Stimulated activated CD4-positive, alpha-beta T cell treated with anti-CD3 and anti-CD28 coated beads, Interleukin-4, amount 100 ng/mL, for 48 hours (primary cell): Measurements from ENCODE around the gene SUN5.

Experiments used
- DNase-seq, 2 donors: peaks; one replicate each; pipeline ENCODE4 v3.0.0-alpha.2; 2020; ENCODE audit warnings: low read depth in 2 of 2

SUN5 gene

GRCh38 chr20:33026779-33027759 lies 22.8 kb upstream of the SUN5 start:
- no peak for DNase-seq

GRCh38 chr20:33026072-33026778 lies 22.0 kb upstream of the SUN5 start:
- no peak for DNase-seq

GRCh38 chr20:33025318-33025876 lies 21.2 kb upstream of the SUN5 start:
- no peak for DNase-seq

GRCh38 chr20:33024609-33025317 lies 20.5 kb upstream of the SUN5 start:
- no peak for DNase-seq

- no peak for DNase-seq
Measured at GRCh38 chr20:33024243-33024560, 20.0 kb upstream of the SUN5 start.

GRCh38 chr20:33023439-33024242 lies 19.4 kb upstream of the SUN5 start:
- no peak for DNase-seq

- no peak for DNase-seq
Measured at GRCh38 chr20:33022694-33023438, 18.6 kb upstream of the SUN5 start.

GRCh38 chr20:33022289-33022688 lies 18.1 kb upstream of the SUN5 start:
- DNase-seq: no peak

GRCh38 chr20:33021879-33022278 lies 17.6 kb upstream of the SUN5 start:
- no peak for DNase-seq

- DNase-seq: no peak
Measured at GRCh38 chr20:33020278-33021161, 16.3 kb upstream of the SUN5 start.

GRCh38 chr20:33019465-33020277 lies 15.4 kb upstream of the SUN5 start:
- no peak for DNase-seq

GRCh38 chr20:33018169-33018931 lies 14.1 kb upstream of the SUN5 start:
- DNase-seq: no peak

GRCh38 chr20:33017542-33017941 lies 13.3 kb upstream of the SUN5 start:
- no peak for DNase-seq

GRCh38 chr20:33016581-33017109 lies 12.4 kb upstream of the SUN5 start:
- DNase-seq: no peak

- no peak for DNase-seq
Measured at GRCh38 chr20:33015700-33016580, 11.7 kb upstream of the SUN5 start.

- DNase-seq: no peak
Measured at GRCh38 chr20:33015114-33015484, 10.9 kb upstream of the SUN5 start.
